Measurements from ENCODE around the gene BABAM2.

BABAM2 gene

GRCh38 chr2:28117104-28117596 is 226.6 kb downstream of the BABAM2 start:
- H3K4me3 ChIP-seq (replicated peaks in 1 of 2; ENCODE audit: low read depth in 2 of 2, low read length in 2 of 2), result no peak overlapping the region
- TF ChIP-seq, protein P1, sequence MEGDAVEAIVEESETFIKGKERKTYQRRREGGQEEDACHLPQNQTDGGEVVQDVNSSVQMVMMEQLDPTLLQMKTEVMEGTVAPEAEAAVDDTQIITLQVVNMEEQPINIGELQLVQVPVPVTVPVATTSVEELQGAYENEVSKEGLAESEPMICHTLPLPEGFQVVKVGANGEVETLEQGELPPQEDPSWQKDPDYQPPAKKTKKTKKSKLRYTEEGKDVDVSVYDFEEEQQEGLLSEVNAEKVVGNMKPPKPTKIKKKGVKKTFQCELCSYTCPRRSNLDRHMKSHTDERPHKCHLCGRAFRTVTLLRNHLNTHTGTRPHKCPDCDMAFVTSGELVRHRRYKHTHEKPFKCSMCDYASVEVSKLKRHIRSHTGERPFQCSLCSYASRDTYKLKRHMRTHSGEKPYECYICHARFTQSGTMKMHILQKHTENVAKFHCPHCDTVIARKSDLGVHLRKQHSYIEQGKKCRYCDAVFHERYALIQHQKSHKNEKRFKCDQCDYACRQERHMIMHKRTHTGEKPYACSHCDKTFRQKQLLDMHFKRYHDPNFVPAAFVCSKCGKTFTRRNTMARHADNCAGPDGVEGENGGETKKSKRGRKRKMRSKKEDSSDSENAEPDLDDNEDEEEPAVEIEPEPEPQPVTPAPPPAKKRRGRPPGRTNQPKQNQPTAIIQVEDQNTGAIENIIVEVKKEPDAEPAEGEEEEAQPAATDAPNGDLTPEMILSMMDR (IDR thresholded peaks at IDR 0.05; ENCODE audit: low read depth, low read length), result no peak
- DNase-seq (ENCODE audit: low read depth in 2 of 2), result no peak

- no peak for DNase-seq (ENCODE audit: low read depth in 2 of 2)
- no peak overlapping the region for H3K4me3 ChIP-seq (replicated peaks in 1 of 2; ENCODE audit: low read depth in 2 of 2, low read length in 2 of 2)
- TF ChIP-seq, protein P1 (IDR thresholded peaks at IDR 0.05; ENCODE audit: low read depth, low read length), result no peak
These were observed 229.1 kb downstream of the BABAM2 start for GRCh38 chr2:28119631-28120030.

- H3K4me3 ChIP-seq (replicated peaks in 1 of 2; ENCODE audit: low read depth in 2 of 2, low read length in 2 of 2), result no peak overlapping the region
- TF ChIP-seq, protein P1 (IDR thresholded peaks at IDR 0.05; ENCODE audit: low read depth, low read length), result no peak
- peak; percentile 19 to 58 for DNase-seq (ENCODE audit: low read depth in 2 of 2)
These were observed 237.9 kb downstream of the BABAM2 start for GRCh38 chr2:28128281-28128950.

GRCh38 chr2:28129955-28130695 is 239.6 kb downstream of the BABAM2 start:
- TF ChIP-seq, protein P1 (IDR thresholded peaks at IDR 0.05; ENCODE audit: low read depth, low read length), result no peak
- H3K4me3 ChIP-seq (replicated peaks in 1 of 2; ENCODE audit: low read depth in 2 of 2, low read length in 2 of 2), result no peak overlapping the region
- DNase-seq (ENCODE audit: low read depth in 2 of 2), result peak in 1 of 2 donors; percentile 44

- H3K4me3 ChIP-seq (replicated peaks in 1 of 2; ENCODE audit: low read depth in 2 of 2, low read length in 2 of 2), result no peak overlapping the region
- TF ChIP-seq, protein P1 (IDR thresholded peaks at IDR 0.05; ENCODE audit: low read depth, low read length), result no peak
These were observed 243.2 kb downstream of the BABAM2 start for GRCh38 chr2:28133778-28134177.

DNA sequence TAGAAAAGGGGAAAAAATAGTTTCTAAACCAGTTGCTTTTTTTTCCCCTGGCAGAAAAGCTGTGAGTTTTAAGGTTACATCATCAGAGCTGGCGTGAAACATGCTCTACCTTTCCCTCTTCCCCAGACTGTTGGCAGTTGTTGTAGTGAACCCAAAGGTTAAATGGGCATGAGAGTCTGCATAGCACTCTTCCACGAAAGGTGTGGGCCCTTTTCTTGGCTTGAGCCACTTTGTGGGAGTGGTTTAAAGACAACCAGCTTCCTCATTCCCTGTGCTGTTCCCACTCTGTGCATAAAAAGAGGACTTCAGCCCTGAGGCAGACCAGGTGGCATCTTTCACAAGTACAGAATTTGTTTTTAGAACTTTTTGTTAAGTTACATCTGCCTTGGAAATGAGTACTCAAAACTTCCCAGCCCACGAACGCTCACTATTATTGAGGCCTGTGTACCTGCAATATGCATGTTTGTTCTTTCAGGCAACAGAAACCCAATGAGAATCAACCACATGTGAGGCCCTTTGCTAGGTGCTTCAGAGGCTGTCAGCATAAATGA is 243.8 kb downstream of the BABAM2 start:
- peak in 1 of 2 donors; percentile 64 for DNase-seq (ENCODE audit: low read depth in 2 of 2)
- TF ChIP-seq, protein P1 (IDR thresholded peaks at IDR 0.05; ENCODE audit: low read depth, low read length), result no peak
- H3K4me3 ChIP-seq (replicated peaks in 1 of 2; ENCODE audit: low read depth in 2 of 2, low read length in 2 of 2), result no peak overlapping the region

More at GRCh38 chr2:28133778-28134177, 243.2 kb downstream of the BABAM2 start:
- DNase-seq (ENCODE audit: low read depth in 2 of 2), result no peak

Data from cardiac fibroblast (primary cell).